Activated CD4-positive, CD25-positive, alpha-beta regulatory T cell treated with anti-CD3 and anti-CD28 coated beads, Interleukin-2, amount 50 U/mL, for 16 hours (primary cell): Measurements from ENCODE around the gene ZC3H15.
"Not testable (repeated sequence)": the region's sequence is repeated elsewhere in the genome, so short reads cannot be mapped to it uniquely, and the experiment has no call there.

ENCODE experiments used
- DNase-seq: peaks from one replicate; pipeline ENCODE4 v3.0.0-alpha.2; 2020; ENCODE audit warnings: low read depth, low spot score

Gene ZC3H15

DNA sequence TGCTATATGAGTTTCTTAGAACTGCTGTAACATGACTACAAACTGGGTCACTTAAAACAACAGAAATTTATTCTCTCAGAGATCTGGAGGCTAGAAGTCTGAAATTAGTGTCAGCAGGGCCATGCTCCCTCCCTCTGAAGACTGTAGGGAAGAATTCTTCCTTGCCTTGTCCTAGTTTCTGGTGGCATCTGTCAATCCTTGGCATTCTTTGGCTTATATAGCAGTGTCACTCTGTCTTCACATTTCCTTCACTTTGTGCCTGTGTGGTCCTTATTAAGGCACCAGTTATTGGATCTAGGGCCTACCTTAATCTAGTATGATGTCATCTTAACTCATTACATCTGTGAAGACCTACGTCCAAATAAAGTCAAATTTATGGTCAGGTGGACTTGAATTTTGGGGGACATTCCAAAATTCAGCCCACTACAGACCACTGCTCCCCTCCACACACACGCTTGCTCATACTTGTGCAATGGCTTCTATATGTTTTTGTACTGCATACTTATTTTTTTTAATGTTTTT is 7.6 kb downstream of the ZC3H15 start:
- DNase-seq: no peak

- DNase-seq: no peak
Measured at GRCh38 chr2:186496401-186496800, 10.3 kb downstream of the ZC3H15 start.

DNA sequence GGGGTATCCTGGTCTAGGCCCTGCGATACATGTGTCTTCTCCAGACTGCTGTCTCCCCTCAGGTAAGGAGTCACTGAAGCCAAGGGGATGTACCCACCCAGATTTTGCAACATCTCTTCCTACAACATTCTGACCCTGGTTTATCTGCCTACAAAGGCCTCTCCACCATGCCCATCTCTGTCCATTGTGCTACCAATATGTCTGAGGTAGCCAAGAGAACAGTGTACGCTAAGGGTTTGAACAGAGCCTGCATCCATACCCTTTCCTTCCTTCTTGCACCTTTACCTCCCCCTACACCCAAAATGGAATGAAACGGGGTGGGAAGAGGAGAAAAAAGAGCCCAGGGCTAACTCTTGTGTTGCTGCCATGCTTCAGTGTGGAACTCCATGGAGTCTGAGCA is 11.9 kb downstream of the ZC3H15 start:
- no peak for DNase-seq

DNA sequence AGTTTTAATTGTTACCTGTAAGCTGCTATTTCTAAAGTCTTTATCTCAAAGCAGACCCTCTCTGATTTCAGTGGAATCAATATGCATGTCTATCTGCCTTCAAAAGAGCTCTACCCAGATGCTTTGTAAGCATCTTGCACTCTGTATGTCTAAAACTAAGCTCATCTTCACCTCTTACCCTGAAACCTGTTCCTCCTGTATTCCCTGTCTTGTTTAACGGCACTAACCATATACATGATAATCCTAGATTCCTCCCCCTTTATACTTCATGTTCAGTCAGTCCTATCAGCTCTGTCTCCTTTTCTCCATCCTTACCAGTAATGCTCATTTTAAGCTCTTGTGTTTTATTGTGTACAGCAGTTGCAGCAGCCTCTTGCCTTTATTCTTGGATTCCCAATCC is 12.8 kb downstream of the ZC3H15 start:
- DNase-seq: no peak

DNA sequence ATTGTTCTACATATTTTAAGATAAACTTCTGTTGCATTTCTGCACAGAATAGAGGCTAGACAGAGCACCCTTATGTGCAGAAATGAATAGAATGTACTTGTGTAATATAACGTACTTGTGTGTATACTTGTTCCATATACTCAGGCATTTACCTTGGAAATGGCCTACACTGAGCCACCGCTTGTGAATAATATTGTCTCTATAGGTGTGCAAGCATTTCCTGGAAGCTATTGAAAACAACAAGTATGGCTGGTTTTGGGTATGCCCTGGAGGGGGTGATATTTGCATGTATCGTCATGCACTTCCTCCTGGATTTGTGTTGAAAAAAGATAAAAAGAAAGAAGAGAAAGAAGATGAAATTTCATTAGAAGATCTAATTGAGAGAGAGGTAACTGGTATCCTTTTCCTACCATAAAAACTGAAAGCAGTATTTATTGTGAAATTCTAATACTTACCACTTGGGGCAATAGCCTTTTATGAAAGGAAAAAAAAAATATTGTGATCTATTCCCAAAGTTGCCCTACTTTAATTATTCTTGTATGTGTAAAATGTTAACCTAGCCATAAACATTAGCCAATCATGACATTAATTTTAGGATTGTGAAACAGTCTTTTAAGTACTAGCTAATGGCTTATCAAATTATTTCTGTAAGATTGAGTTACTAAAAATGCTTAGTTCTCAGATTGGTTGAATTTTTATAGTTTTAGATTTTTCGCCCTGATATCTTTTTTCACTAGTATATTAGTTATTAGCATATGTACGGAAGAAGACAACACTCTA is 18.0 kb downstream of the ZC3H15 start:
- DNase-seq: no peak

DNA sequence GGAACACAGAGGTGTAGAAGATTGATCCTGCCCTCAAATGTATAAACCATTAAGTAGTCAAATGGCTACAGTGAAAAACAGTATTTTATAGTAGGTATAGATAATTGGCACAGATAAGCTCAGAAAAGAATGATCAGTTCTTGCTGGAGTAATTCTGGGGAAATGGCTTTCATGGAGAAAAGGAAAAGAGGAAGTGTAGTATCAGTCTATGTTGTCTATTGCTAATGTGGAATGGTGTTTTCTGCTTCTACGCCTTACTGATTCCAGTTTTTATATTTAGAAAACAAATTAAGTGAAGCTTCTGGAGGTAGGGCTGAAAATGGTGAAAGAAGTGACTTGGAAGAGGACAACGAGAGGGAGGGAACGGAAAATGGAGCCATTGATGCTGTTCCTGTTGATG is 22.2 kb downstream of the ZC3H15 start:
- no peak for DNase-seq

DNA sequence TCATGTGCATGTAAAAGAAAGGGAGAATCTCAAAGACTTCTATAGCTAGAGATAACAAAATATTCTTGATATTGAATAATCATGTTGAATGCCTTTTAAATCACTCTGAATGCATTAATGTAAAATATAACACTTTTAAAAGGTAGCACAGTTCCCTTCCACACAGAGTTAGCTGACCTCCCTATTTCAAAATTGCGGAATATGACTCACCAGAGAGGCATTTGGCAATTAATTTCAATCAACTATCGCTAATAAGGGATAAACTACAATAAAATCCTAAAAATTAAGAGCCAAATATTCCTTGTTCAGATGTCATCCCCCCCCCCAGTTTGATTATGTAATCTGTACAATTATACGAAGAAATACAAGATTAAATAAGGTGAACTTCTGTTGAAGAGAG is 29.3 kb downstream of the ZC3H15 start:
- DNase-seq: no peak

GRCh38 chr2:186516396-186516795 is 30.3 kb downstream of the ZC3H15 start:
- DNase-seq: no peak

- DNase-seq: no peak
Measured at GRCh38 chr2:186517090-186517489, 31.0 kb downstream of the ZC3H15 start.

- no peak for DNase-seq
Measured at GRCh38 chr2:186518291-186518690, 32.2 kb downstream of the ZC3H15 start.

DNA sequence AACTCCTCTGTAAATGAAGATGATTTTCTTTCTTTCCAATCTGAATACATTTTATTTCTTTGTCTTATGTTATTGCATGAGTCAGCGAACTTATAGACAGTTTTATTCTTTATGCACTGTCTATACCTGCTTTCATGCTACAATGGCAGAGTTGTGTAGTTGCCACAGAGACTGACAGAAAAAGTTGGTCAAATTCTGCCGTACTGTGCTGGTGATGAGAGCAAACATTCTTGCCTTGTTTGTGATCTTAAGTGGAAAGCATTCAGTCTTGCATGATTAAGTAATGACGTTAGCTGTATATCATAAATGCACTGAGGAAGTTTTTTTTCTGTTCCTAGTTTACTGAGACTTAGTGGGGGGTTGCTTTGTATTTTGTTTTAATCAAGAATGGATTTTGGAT is 32.9 kb downstream of the ZC3H15 start:
- no peak for DNase-seq

- not testable (repeated sequence) for DNase-seq
Measured at GRCh38 chr2:186521570-186522153, 35.6 kb downstream of the ZC3H15 start.

- no peak for DNase-seq
Measured at GRCh38 chr2:186522450-186522849, 36.4 kb downstream of the ZC3H15 start.

DNA sequence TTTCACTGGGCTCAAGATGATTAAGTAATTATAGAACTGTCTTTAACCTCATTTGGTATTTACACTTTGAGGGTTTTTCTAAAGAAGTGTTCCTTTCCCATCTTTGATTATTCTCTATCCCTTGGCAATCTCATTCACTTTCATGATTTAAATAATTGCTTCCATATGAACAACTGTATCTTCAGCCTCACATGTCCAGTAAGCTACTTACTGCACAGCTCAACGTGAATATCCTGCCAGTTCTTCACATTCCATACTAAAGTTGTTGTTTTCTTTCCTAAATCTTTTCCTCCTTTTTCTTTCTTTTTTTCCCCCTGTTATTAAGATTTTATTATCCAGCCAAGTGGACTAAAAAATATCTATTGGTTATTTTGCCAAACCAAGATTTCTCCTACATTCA is 37.7 kb downstream of the ZC3H15 start:
- no peak for DNase-seq

- no peak for DNase-seq
Measured at GRCh38 chr2:186526281-186526680, 40.2 kb downstream of the ZC3H15 start.

DNA sequence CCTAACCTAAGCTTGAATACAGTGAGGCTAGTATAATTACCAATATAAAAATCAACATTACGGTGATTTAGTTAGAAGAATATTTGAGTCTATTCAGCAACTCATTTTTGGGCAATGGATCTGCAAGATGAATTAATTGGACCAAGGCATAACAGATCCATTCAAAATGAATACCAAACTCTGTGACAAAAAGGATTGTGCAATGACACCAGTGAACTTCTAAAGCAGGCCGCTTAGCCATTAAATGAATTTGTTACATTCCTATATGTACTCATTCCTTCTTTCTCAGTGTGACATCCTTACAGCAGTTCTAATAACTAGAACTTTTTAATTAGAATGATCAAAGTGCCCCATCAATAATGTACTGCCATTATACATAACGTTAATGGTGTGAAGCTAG is 44.3 kb downstream of the ZC3H15 start:
- DNase-seq: no peak

DNA sequence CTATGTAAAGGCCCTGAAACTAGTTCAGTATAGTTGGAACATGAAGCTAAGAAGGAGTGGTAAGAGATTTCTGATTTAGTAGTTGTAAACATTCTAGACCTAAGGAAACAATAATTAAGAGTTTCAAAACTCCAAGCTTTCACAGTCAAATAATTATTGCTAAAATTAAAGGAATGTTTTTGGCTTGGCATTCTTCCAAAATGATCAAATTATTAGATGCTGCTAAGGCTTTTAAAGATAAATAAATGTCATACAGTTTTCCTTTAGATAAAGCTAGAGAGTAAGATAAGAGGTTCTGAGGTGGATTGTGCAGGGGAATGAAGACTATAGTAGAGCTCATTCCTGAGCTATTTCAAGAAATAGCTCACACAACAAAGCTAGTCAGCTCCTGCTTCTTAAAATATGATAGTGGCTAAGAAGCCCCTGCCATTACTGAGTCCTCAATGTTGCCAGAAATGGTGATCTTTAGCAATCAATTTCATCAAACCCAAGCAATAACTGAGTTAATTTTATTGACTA is 45.3 kb downstream of the ZC3H15 start:
- DNase-seq: no peak

GRCh38 chr2:186532891-186533290 is 46.8 kb downstream of the ZC3H15 start:
- no peak for DNase-seq

GRCh38 chr2:186533717-186534116 is 47.7 kb downstream of the ZC3H15 start:
- no peak for DNase-seq

GRCh38 chr2:186534406-186534805 is 48.3 kb downstream of the ZC3H15 start:
- no peak for DNase-seq

- no peak for DNase-seq
Measured at GRCh38 chr2:186535861-186536260, 49.8 kb downstream of the ZC3H15 start.

DNA sequence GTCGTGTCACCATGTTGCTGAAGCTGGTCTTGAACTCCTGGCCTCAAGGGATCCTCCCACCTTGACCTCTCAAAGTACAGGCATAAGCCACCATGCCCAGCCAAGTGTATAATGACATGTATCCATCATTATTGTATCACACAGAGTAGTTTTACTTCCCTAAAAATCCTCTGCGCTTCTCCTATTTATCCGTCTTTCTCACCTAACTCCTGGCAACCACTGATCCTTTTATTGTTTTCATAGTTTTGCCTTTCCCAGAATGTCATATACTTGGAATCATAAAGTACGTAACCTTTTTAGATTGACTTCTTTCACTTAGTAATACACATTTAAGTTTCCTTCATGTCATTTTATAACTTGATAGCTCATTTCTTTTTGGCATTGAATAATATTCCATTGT is 51.0 kb downstream of the ZC3H15 start:
- no peak for DNase-seq

DNA sequence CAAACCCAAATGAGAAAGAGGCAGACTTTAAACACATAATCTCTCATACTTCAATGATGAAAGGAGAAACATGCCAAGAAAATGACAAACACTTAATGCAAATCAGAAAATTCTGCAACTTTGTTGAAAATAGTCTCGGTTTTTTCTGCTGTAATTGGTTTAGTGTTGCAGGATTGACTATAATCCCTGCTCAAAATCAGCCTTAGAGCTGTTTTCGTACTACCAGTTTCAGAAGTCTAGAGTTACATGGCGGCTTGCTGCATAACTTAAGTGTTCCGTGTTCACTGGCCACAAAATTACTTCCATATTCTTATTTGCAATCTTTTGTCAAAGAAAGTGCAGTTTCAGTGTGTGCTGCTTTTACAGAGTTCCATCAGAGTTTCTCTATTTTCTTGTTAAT is 54.9 kb downstream of the ZC3H15 start:
- DNase-seq: no peak
